GM18505 (cell line): Measurements from ENCODE around the gene POMP.
"Not testable (repeated sequence)": the region's sequence is repeated elsewhere in the genome, so short reads cannot be mapped to it uniquely, and the experiment has no call there.

ENCODE experiments used
- ATAC-seq: cut with Tn5 transposase; IDR thresholded peaks from one replicate; pipeline ENCODE4 v1.9.1; 2021; ENCODE audit not compliant: unreplicated experiment
- POLR2A ChIP-seq: IDR thresholded peaks from 4 replicates; pipeline ENCODE4 v1.6.1; 2011; ENCODE audit warnings: borderline replicate concordance; ENCODE audit not compliant: insufficient read depth, insufficient read length; ENCODE audit errors: extremely low read depth

The POMP gene

GRCh38 chr13:28655561-28655960 lies 3.4 kb upstream of the POMP start:
- no peak for TF ChIP-seq POLR2A
- no peak for ATAC-seq

- no peak for ATAC-seq
- TF ChIP-seq POLR2A, result no peak
Measured at GRCh38 chr13:28657784-28658538, 969 bp upstream of the POMP start.

GRCh38 chr13:28658539-28658795 lies 463 bp upstream of the POMP start:
- TF ChIP-seq POLR2A, result no peak

GRCh38 chr13:28659621-28659970 lies 666 bp downstream of the POMP start:
- no peak for TF ChIP-seq POLR2A
- ATAC-seq, result peak; percentile 28

More at GRCh38 chr13:28658539-28658795, 463 bp upstream of the POMP start:
- peak; percentile 12 for ATAC-seq

- no peak for ATAC-seq
- TF ChIP-seq POLR2A, result no peak
Measured at GRCh38 chr13:28666897-28667488, 8.1 kb downstream of the POMP start.

- no peak for TF ChIP-seq POLR2A
- no peak for ATAC-seq
Measured at GRCh38 chr13:28671126-28671792, 12.3 kb downstream of the POMP start.

GRCh38 chr13:28678809-28679208 lies 19.9 kb downstream of the POMP start:
- no peak for ATAC-seq
- no peak for TF ChIP-seq POLR2A

- no peak for TF ChIP-seq POLR2A
- no peak for ATAC-seq
Measured at GRCh38 chr13:28679628-28680027, 20.7 kb downstream of the POMP start.

- no peak for TF ChIP-seq POLR2A
- no peak for ATAC-seq
Measured at GRCh38 chr13:28680541-28680940, 21.6 kb downstream of the POMP start.

GRCh38 chr13:28683169-28683568 lies 24.2 kb downstream of the POMP start:
- ATAC-seq, result not testable (repeated sequence)

GRCh38 chr13:28684257-28684656 lies 25.3 kb downstream of the POMP start:
- TF ChIP-seq POLR2A, result no peak
- no peak for ATAC-seq

GRCh38 chr13:28685114-28685513 lies 26.2 kb downstream of the POMP start:
- TF ChIP-seq POLR2A, result no peak
- ATAC-seq, result no peak

GRCh38 chr13:28685892-28686291 lies 27.0 kb downstream of the POMP start:
- TF ChIP-seq POLR2A, result no peak
- ATAC-seq, result no peak

GRCh38 chr13:28693605-28694491 lies 34.9 kb downstream of the POMP start:
- not testable (repeated sequence) for ATAC-seq
